Measurements from ENCODE around the gene DNAH2.

GRCh38 chr17:7745748-7746470 is 28.4 kb downstream of the DNAH2 start:
- no peak for TF ChIP-seq YY1 (IDR thresholded peaks at IDR 0.05; ENCODE audit: insufficient read depth, insufficient read length)
- no peak for TF ChIP-seq ZNF274 (IDR thresholded peaks at IDR 0.05; ENCODE audit: low read depth, low read length)

All from NT2/D1 (cell line).